ENCODE data around the gene DYRK1A.

Gene DYRK1A

DNA sequence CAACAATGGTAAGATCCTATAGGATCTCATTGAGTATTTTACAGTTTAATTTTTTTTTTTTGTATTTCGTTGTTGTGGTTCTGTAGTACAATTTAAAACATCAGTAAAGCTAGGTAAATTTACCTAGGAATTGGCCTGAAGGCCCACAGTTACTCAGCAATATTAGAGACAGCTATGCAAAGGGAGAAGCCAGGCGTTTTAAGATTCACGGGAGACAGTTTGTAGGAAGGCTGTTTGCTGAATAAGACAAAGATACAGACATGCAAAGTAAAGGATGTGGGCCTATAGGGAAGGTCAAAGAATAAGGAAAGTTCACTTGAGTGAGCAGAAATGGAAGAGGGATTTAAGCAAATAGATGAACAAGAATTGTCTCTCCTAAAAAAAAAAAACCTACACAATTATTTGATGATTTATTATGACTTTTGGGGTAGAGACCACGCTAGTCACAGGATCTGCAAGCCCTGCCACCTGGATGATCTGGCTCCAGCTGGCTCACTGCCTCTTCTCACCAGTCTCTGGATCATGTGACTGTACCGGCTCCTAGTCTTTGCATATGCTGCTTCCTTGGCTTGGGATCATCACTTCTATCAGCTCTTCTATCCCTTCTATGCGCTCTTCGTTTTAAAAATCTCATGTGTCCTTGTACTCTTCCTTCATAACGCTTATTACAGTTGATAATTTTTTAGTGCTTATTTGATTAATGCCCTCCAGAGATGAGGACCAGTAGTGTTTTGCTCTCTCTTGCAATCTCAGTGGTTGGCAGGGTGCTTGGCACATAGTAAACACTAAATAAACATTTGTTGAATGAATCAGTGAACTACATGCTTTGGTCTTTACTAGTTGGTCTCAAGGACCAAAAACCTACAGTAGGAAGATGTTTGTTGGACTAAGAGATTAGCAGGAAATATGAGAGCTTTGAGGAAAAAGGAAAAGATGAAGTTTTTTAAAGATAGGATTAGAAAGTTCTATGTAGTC is 14.1 kb downstream of the DYRK1A start:
- no peak for DNase-seq (ENCODE audit: low spot score)
- TF ChIP-seq, protein P1, sequence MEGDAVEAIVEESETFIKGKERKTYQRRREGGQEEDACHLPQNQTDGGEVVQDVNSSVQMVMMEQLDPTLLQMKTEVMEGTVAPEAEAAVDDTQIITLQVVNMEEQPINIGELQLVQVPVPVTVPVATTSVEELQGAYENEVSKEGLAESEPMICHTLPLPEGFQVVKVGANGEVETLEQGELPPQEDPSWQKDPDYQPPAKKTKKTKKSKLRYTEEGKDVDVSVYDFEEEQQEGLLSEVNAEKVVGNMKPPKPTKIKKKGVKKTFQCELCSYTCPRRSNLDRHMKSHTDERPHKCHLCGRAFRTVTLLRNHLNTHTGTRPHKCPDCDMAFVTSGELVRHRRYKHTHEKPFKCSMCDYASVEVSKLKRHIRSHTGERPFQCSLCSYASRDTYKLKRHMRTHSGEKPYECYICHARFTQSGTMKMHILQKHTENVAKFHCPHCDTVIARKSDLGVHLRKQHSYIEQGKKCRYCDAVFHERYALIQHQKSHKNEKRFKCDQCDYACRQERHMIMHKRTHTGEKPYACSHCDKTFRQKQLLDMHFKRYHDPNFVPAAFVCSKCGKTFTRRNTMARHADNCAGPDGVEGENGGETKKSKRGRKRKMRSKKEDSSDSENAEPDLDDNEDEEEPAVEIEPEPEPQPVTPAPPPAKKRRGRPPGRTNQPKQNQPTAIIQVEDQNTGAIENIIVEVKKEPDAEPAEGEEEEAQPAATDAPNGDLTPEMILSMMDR (IDR thresholded peaks at IDR 0.05; ENCODE audit: extremely low read depth, missing control alignments), result no peak

DNA sequence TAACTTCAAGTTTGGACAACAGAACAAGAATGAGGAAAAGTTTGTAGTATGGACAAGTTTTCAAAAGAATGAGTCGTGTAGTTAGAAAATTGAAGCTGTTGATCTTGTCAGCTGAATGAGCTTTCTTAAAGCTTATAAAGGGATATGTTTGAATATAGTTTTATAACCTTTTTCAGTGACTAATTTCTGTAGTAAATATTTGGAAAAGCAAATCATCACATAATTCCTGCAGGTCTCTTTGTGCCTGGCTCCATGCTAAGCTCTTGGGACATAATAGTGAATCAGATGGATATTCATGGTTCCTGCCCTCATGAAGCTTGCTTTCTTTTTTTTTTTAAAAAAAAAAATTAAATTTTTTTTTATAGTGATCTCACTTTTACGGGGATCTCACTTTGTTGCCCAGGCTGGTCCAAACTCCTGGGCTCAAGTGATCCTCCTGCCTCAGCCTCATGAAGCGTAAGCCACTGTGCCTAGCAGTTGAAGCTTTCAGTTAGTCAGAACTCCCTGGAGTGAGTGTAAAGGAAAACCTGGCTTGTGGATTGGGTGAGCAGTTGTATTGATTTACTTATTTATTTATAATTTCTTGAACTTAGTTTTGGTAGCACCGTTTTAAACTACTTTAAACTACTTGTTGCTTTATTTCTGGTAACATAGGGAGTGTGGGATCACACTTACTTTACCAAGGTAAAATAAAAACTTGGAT is 15.5 kb downstream of the DYRK1A start:
- TF ChIP-seq, protein P1 (IDR thresholded peaks at IDR 0.05; ENCODE audit: extremely low read depth, missing control alignments), result no peak
- DNase-seq (ENCODE audit: low spot score), result no peak

DNA sequence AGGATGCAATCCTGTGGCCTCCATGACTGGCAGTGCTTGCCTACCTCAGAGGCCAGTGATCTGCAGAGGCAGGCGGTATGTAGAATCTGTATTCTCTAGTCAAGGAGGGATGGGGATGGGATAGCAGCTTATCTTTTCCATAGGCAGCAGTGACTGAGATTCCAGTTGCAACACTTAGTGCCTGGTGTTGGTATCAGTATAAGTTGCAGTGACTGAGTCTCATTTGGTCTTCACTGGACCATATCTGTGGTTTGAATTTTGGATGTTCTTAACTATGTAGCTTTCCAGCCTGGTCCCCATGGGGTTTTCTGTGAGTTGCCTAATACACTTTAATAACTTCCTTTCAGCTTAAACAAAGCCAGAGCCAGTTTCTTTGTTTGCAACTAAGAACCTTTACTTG is 16.5 kb downstream of the DYRK1A start:
- no peak for DNase-seq (ENCODE audit: low spot score)
- TF ChIP-seq, protein P1 (IDR thresholded peaks at IDR 0.05; ENCODE audit: extremely low read depth, missing control alignments), result no peak

DNA sequence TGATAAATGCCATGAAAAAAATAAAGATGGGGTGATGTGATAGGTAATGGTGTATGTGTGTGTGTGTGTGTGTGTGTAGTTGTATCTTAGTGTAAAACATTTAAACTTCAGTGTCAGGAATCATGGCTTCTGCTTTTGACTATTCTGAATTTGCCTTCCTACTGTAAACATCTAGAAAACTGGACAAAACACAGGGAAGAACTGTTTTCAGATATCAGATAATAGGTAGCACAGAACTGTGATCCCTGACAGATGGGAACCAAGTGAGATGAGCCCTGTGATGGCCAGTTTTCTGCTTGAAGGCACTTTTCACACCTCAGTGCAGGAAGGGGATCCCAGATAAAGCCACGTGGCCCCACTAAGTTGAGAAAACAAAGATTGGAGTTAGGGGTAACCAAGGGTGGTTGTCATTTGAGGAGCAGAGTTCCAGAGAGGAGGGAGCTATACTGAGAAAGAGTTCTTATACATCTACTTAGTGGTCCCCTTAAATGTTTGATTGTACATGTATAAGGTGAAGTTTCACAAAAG is 17.3 kb downstream of the DYRK1A start:
- TF ChIP-seq, protein P1 (IDR thresholded peaks at IDR 0.05; ENCODE audit: extremely low read depth, missing control alignments), result no peak
- no peak for DNase-seq (ENCODE audit: low spot score)

DNA sequence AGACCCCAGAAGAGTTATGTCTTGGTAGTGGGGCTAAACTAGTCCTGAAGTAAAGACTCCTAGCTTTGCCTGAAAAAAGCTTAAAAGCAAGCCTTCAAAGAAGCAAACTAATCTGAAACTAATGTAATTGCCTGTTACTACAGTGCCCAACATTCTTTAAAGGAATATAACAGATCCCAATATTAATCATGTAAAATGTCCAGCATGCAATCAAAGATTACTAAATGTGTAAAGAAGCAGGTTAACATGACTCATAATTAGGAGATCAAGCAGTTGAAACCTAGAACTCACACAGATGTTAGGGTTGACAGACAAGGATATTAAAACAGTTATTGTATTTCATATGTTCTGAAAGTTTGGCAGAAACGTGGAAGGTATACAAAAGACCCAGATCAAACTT is 17.8 kb downstream of the DYRK1A start:
- TF ChIP-seq, protein P1 (IDR thresholded peaks at IDR 0.05; ENCODE audit: extremely low read depth, missing control alignments), result no peak
- no peak for DNase-seq (ENCODE audit: low spot score)

DNA sequence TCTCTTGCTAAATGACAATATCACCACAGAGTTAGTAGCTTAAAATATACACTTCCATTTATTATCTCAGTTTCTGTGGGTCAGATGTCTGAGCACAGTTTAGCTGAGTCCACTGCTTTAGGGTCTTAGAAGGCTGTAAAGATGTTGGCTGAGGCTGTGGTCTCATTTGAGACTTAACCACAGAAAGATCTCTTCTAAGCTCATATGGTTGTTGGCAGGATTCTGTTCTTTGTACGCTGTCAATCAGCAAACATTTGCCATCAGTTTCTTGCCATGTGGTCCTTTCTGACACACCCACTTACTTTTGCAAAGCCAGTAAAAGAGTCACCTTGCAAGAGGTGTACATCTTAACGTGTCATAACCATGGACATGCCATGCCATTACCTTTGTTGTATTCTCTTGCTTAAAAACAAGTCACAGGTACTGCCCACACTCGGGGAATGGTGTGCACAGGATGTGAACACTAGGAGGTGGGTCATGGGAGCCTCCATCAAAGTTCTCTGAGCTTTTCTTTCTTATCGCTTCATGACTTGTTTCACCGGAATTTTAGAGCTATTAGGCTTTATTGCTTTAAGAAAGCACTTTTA is 18.7 kb downstream of the DYRK1A start:
- TF ChIP-seq, protein P1 (IDR thresholded peaks at IDR 0.05; ENCODE audit: extremely low read depth, missing control alignments), result no peak
- DNase-seq (ENCODE audit: low spot score), result no peak

Data from GM20000 (cell line).